NT2/D1 (cell line): Measurements from ENCODE around the gene DHDDS.

ENCODE experiments used
- DNase-seq: peaks from one replicate; pipeline ENCODE4 v3.0.0-alpha.2; 2011; ENCODE audit warnings: low read depth, low spot score
- H3K27me3 ChIP-seq: 2 replicates; pipeline ENCODE4 v1.6.0; 2011; ENCODE audit warnings: mild to moderate bottlenecking; ENCODE audit not compliant: insufficient read length, insufficient read depth
- H3K36me3 ChIP-seq: 2 replicates; pipeline ENCODE4 v1.6.1; 2011; ENCODE audit warnings: mild to moderate bottlenecking, low read length, mixed read lengths; ENCODE audit not compliant: insufficient read depth, insufficient read length
- H3K4me1 ChIP-seq: 2 replicates; pipeline ENCODE4 v1.5.1; 2011; ENCODE audit not compliant: insufficient read depth, insufficient read length
- H3K4me3 ChIP-seq: 2 replicates; pipeline ENCODE4 v1.5.1; 2011; ENCODE audit warnings: low read depth; ENCODE audit not compliant: insufficient read length
- H3K9ac ChIP-seq: 2 replicates; pipeline ENCODE4 v1.6.0; 2011; ENCODE audit warnings: low read depth; ENCODE audit not compliant: insufficient read length
- H3K9me3 ChIP-seq: 2 replicates; pipeline ENCODE4 v1.5.1; 2011; ENCODE audit warnings: mild to moderate bottlenecking, low read length; ENCODE audit not compliant: insufficient read depth
- SUZ12 ChIP-seq: IDR thresholded peaks from 2 replicates; pipeline ENCODE4 v1.6.1; 2011; ENCODE audit not compliant: insufficient read length, insufficient read depth; ENCODE audit errors: extremely low read depth
- YY1 ChIP-seq: IDR thresholded peaks from 2 replicates; pipeline ENCODE4 v1.6.1; 2011; ENCODE audit not compliant: insufficient read length, insufficient read depth
- ZNF274 ChIP-seq: IDR thresholded peaks from 2 replicates; pipeline ENCODE4 v1.6.1; 2011; ENCODE audit warnings: mild to moderate bottlenecking, low read depth, low read length

The DHDDS gene

DNA sequence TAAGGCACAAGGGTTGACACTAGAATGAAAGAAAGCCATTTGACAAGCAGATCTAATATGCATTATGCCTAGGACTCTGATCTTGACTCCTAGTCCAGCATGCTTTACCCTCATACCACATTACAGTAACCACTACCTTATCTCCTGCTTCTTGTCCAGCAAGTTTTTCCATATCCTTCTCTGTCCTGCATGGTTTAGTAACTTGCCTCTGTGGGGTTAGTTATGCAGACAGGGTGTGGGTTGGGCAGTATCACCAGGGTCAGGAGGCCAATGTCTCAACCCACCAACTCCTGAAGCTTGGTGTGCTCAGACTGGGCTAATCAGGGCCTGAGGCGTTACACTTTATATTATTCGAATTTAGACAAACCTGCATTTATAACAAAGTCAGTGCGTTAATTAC is 18.8 kb downstream of the DHDDS start:
- no peak for DNase-seq
- Histone ChIP-seq H3K9me3 (no peaks in the 10 kb centered on the region), H3K4me1 (no peaks in the 10 kb centered on the region), H3K27me3 (no peaks in the 10 kb centered on the region), H3K9ac (no peak overlapping the region), H3K36me3 (peaks cover 83% of the 10 kb centered on the region), H3K4me3 (no peak overlapping the region)
- no peak for TF ChIP-seq ZNF274
- TF ChIP-seq YY1, result no peak
- no peak for TF ChIP-seq SUZ12

DNA sequence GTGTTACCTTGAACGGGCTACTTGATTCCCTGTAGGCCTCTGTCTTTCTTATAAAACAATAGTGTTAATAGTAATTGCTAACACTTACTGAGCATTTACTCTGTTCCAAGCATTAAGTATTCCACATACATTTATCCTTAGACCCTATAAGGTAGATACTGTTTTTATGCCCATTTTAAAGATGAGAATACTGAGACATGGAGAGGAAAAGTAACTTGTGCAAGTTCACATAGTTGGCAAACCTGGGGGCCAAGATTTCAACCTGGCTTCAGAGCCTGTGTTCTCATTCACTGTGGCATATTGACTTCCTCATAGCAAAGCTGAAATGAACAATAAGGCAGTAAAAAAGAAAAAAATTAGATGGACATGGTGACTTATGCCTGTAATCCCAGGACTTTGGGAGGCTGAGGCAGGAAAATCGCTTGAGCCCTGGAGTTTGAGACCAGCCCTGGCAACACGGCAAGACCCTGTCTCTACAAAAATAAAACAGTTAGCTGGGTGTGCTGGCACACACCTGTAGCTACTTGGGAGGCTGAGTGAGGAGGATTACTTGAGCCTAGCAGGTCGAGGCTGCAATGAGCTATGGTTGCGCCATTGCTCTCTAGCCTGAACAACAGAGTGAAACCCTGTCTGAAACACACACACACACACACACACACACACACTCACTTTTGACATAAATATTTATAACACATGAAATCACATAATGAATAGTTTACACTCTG is 20.5 kb downstream of the DHDDS start:
- no peak overlapping the region for H3K4me3 ChIP-seq
- DNase-seq, result no peak
- H3K36me3 ChIP-seq, result peaks cover 80% of the 10 kb centered on the region
- TF ChIP-seq ZNF274 (no peak), SUZ12 (no peak), YY1 (no peak)
- H3K9me3 ChIP-seq, result no peaks in the 10 kb centered on the region
- no peak overlapping the region for H3K9ac ChIP-seq
- no peaks in the 10 kb centered on the region for H3K27me3 ChIP-seq
- H3K4me1 ChIP-seq, result no peaks in the 10 kb centered on the region

DNA sequence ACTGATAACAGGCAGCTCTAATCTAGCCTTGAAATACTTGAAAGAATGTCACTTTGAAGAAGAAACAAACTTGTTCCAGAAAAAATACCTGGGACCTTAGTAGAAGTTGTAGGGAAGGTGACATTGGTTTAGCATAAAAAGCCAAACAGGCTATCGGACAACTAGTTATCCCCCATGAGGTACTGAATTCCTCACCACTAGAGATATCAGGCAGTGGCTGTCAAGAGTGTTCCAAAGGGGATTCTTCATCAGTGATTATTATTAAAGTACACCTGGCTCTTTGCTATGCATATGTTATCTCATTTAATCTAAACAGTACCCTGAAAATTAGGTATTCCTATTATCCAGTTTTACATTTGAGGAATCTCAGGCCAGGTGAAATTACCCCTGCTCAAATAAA is 27.0 kb downstream of the DHDDS start:
- Histone ChIP-seq H3K4me1 (no peaks in the 10 kb centered on the region), H3K9me3 (no peaks in the 10 kb centered on the region), H3K4me3 (no peak overlapping the region), H3K9ac (no peak overlapping the region), H3K27me3 (no peaks in the 10 kb centered on the region), H3K36me3 (peaks cover 78% of the 10 kb centered on the region)
- TF ChIP-seq ZNF274 (no peak), YY1 (no peak), SUZ12 (no peak)
- DNase-seq, result no peak

DNA sequence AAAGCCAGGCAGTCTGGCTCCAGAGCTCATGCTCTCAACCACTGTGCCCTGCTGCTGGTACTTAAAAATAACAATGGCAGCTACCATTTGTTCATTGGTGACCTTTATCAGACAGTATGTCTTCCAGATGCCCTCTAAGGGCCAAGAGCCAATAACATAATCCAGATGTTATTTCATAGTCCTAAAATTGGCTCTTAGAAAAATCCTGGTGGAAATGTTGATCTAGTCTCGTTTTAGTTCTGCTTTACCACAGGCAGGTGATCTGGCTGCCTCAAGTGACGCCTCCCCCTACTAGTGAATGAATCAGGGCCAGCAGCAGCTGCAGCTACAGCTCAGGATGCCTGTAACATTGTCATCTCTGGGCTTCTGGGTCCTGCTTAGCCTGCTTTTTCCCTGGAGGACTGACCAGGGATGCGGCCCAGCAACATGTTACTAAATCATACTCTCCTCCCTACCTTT is 27.5 kb downstream of the DHDDS start:
- Histone ChIP-seq H3K4me1 (no peaks in the 10 kb centered on the region), H3K9me3 (no peaks in the 10 kb centered on the region), H3K4me3 (no peak overlapping the region), H3K9ac (no peak overlapping the region), H3K36me3 (peaks cover 78% of the 10 kb centered on the region), H3K27me3 (no peaks in the 10 kb centered on the region)
- no peak for DNase-seq
- TF ChIP-seq ZNF274 (no peak), SUZ12 (no peak), YY1 (no peak)

DNA sequence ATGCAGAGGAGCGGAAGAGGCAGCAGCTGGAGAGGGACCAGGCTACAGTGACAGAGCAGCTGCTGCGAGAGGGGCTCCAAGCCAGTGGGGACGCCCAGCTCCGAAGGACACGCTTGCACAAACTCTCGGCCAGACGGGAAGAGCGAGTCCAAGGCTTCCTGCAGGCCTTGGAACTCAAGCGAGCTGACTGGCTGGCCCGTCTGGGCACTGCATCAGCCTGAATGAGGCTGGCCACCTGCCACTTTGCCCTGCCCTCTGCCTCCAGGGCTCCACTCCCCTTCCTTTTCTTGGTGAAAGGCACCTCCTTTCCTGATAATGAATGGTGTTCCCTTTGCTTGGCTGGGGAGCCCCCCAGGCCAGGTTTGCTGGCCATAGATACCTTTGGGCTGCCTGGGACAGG is 36.8 kb downstream of the DHDDS start:
- H3K4me1 ChIP-seq, result peaks cover 26% of the 10 kb centered on the region
- H3K9ac ChIP-seq, result no peak overlapping the region
- no peaks in the 10 kb centered on the region for H3K27me3 ChIP-seq
- H3K4me3 ChIP-seq, result no peak overlapping the region
- peaks cover 68% of the 10 kb centered on the region for H3K36me3 ChIP-seq
- no peak for TF ChIP-seq SUZ12
- no peak for TF ChIP-seq ZNF274
- TF ChIP-seq YY1, result no peak
- H3K9me3 ChIP-seq, result no peaks in the 10 kb centered on the region
- no peak for DNase-seq

DNA sequence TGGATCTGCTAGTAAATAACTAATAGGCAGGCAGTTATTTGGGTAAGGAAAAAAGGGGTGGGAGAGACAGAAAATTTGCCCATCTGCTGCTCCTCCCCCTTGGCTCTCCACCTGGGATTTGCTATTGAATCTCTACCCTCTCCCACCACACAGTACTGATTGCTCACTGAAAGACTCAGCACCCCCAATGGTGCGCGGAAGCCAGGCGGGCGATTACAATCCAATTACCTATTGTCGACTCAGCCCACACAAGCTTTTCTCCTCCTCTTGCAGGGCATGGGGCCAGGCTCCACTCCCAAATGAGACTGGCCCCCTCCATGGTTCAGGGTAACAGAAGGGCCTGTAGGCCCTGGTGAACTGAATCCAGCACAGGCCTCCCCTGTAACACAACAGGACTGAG is 37.4 kb downstream of the DHDDS start:
- TF ChIP-seq SUZ12 (no peak), ZNF274 (no peak), YY1 (no peak)
- no peaks in the 10 kb centered on the region for H3K9me3 ChIP-seq
- peaks cover 26% of the 10 kb centered on the region for H3K4me1 ChIP-seq
- DNase-seq, result no peak
- no peak overlapping the region for H3K4me3 ChIP-seq
- H3K27me3 ChIP-seq, result no peaks in the 10 kb centered on the region
- H3K36me3 ChIP-seq, result peaks cover 70% of the 10 kb centered on the region
- no peak overlapping the region for H3K9ac ChIP-seq

DNA sequence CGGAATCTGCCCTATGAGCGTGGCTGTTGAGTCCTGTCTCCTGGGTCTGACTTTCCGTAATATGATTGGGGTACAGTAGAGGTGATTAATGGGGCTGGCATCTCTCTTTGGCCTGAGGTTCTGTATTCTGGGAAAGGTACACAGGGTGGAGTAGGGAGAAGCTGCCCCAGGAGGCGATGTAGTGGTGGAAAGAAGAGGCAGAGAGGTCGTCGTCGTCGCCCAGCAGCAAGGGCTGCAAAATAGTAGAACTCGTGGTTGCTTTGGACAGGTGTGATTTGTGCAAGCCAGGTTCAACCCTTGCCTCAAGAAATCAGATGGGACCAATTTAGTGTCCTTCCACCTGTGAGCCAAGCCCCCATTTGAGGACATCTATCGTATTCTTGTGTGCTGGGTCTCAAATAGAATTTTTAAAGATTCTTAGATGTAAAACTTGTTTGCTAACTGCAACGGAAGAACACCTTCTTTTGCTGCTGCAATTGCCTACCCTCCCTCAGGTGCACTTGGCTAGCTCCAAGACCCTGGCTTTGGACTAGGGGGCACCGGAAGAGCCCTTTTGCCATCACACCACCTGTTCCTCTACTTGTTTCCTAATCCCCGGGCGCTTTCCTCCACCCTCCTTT is 38.9 kb downstream of the DHDDS start:
- Histone ChIP-seq H3K4me3 (peak overlapping the region; percentile 79), H3K9ac (peak overlapping the region; percentile 92), H3K9me3 (no peaks in the 10 kb centered on the region), H3K27me3 (no peaks in the 10 kb centered on the region), H3K4me1 (peaks cover 26% of the 10 kb centered on the region), H3K36me3 (peaks cover 64% of the 10 kb centered on the region)
- DNase-seq, result no peak
- TF ChIP-seq ZNF274 (no peak), SUZ12 (no peak), YY1 (no peak)
